GM19240 (cell line): ENCODE data around the gene ALOX15.
"Not testable (repeated sequence)": the region's sequence is repeated elsewhere in the genome, so short reads cannot be mapped to it uniquely, and the experiment has no call there.

Experiments used
- DNase-seq: peaks from one replicate; pipeline ENCODE4 v3.0.0; 2011; ENCODE audit warnings: low spot score; ENCODE audit not compliant: insufficient read length

ALOX15 gene

DNA sequence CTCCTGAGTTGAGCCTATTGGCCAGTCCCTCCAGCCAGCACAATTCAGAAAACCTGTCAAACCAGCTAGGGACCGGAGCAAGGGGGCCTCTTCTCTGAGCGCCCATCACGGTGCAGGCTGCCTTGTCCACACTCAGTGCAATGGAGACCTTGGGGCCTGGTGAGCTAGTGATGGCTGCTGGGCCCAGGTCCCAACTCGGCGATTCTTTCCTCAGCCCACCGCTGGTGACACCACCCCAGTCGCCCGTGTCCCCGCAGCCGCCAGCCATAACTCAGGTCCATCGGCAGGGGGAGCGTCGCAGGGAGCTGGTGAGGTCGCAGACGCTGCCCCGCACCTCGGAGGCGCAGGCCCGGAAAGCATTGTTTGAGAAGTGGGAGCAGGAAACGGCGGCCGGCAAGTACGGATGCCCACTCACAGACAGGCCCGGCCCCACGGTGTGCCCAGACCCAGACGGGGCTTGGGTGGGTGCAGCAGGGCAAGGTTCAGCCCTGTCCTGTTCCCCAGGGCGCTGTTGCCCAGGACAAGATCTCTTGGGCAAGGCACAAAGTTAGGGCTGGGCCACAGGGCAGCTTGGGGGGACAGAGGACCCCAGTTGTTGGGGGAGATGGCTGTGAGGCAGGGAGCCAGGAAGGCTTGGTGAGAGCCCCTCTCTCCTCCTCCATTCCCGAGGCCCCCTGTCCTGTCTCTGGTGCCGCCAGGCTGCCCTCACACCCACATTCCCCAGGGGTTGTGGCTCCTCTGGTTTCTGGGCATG lies 46.4 kb downstream of the ALOX15 start:
- DNase-seq = no peak

DNA sequence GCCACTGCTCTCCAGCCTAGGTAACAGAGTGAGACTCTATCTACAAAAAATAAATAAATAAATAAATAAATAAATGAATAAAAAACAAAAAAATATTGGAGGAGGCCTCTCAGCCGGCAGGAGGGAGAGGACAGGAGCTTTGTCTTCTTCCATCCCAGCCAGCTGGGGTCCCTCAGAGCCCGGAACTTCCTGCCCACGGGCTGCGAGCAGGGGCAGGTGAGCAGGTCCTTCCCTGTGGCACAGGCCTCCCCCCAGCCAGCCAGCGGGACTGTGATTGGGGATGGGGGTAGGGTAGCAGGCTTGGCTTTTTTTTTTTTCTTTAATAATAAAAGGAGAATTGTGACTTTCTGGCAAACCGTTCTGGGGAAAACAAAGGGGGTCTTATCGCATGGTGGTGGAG lies 47.1 kb downstream of the ALOX15 start:
- no peak for DNase-seq

DNA sequence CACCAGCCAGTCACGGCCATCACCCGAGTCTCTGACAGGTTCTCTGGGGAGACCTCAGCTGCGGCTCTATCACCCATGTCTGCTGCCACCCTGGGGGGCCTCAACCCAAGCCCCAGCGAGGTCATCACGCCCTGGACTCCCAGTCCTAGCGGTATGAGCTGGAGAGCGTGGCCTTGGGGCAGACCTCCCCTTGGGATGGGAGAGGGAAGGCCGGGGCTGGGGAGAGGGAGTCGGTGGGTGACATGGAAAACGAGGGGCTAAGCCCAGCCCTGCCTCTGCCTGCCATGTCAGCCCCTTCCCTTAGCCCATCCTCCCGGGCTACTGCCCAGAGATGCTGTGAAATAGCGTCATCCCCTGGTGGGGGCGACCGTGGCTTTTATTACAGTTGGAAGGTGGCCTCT lies 48.5 kb downstream of the ALOX15 start:
- DNase-seq = no peak

DNA sequence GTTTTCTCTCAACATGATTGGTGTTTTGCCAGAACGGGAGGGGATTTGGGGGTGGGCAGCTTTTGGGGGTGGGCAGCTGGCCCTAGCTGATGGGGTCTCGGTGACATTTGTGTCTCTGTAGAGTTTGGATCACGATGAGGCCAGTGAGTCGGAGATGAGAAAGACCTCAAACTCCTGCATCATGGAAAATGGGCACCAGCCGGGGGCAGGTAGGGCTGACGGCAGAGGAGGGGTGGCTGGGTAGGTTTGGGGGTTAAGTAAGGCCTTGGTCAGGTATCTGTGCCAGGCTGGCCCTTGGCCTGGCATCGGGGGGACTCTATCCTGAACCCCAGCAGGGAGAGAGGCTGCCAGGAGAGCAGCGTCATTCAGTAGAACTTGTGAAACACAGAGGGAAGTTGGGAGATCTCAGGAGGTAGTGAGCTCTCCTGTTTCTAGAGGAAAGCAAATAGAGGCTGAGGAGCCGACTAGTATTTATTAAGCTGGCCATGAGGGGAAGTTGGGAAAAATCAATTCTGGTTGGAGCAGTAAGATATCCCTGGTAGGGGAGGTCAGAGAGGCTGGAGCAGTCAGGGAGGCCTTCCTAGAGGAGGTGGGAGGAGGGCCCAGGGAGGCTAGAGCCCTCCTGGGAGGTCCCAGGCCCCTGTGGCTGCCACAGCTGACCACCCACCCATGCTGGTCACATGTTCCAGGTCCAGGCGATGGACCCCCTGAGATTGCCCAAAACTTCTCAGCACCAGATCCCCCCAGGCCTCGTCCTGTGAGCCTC lies 49.1 kb downstream of the ALOX15 start:
- DNase-seq = no peak

DNA sequence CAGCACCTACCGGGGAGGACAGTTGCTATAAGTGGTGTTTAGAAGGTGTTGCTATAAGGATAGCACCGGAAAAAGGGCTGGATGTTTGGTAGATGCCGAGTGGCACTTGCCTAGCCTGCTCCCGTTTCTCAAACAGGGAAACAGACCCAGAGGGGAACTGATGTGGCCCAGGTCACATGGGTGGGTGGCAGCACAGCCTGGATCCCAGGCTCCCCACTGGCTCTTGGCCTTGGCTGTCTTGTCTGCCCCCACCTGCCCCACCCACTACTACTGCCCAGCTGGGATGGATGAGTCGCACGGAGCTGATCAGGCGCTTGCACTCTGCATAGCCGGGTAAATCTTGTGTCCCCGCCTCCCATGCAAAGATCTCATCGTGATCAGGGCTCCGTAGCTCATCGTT lies 49.9 kb downstream of the ALOX15 start:
- DNase-seq = no peak

DNA sequence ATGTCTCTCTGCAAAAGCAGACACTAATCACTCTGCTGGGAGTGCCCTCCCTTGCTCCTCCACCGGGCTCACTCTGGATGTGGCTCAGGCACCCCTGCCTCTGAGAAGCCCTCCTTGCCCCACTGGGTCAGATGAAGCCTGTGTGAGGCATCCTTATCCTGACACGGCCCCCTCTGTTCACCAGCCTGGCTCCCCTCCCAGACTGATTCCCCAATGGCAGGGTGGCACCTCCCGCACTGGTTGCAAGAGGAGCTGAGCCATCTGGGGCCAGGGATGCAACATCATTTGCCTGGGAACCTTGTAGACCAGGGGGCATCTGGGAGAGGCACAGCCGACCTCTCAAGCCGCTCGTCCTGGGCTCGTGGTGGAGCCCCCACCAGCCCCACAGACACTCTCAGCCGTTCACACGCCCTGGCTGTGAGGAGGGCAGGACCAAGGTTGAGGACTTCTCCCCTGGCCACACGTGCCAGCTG lies 50.5 kb downstream of the ALOX15 start:
- DNase-seq = no peak

DNA sequence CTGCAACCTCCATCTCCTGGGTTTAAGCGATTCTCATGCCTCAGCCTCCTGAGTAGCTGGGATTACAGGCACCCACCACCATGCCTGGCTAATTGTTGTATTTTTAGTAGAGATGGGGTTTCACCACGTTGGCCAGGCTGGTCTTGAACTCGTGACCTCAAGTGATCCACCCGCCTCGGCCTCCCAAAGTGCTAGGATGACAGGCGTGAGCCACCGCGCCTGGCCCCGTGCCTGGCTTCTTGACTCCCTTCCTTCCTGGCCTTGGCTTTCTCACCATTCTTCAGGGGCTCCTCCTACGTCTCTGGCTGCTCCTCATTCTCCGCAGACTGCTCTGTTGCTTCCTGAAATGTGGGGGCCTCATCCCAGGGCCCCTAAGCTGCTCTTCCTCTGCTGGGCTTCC lies 51.4 kb downstream of the ALOX15 start:
- not testable (repeated sequence) for DNase-seq

DNA sequence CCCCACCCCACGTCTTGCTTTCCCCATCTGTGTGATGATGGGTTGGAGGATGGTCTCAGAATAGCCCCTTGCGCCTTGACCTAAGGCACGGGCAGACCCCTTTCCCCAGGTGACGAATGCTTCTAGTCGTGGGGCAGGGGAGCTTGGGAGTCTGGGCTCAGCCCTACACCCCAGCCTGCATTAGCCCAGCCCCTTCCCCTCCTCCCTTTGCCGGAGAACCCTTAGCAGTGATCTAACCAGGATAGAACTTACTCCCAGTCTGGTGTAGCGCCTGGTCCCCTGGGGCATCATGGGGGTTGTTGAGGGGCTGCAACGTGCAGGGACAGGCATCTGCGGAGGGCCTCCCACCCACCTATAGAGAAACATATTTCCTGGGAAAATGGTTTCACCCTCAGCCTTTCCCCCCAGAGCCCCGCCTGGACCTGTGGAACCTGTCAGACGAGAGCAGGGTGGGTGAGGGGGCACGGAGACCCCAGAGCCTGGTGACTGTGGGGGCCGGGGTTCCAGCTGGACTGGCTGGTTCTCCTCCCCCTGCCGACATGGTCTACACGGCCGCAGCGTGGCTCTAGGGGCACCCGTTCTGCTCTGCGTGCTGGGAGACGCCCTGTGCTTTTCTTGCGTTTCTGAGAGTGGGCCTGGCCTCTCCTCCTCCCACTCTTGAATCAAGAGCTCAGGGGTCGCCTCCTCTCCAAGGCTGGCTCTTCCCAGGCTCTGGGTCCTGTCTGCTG lies 52.4 kb downstream of the ALOX15 start:
- no peak for DNase-seq

DNA sequence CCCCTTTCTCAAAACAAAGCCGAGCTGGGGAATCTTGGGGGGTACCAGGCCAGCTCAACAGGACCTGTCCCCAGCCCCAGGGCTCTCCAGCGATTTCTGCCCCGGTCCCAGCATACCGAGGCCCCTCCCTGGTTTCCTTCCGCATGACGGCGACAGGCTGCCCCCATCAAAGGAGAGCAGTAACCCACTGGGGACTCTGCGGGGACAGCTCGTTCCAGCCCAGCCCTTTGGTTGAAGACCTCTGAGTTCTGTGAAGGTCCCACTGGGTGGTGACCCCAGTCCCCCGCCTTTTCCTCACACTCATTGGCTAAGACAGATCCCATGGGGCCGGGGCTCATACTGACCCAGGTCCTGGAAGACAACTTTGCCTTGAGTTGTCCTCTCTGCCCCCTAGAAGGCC lies 53.1 kb downstream of the ALOX15 start:
- DNase-seq = no peak

DNA sequence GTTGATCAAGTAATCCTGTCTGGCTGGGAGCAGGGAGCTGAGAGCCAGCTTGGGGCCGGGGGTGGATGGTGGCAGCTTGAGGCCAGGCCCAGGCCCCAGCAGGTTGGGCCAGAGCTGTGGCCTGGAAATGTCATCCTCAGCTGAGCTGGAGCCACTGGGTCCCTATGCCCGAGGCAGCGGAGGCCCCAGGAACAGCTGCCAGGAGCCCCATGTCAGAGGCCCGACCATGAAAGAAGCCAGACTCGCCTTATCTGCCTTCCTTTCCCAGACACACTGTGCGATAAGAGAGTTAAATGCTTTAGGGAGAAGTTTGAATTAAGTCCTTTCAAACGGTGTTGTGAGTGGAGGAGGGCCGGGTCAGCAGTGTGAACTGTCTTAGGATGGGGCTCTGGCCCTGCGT lies 53.7 kb downstream of the ALOX15 start:
- no peak for DNase-seq

DNA sequence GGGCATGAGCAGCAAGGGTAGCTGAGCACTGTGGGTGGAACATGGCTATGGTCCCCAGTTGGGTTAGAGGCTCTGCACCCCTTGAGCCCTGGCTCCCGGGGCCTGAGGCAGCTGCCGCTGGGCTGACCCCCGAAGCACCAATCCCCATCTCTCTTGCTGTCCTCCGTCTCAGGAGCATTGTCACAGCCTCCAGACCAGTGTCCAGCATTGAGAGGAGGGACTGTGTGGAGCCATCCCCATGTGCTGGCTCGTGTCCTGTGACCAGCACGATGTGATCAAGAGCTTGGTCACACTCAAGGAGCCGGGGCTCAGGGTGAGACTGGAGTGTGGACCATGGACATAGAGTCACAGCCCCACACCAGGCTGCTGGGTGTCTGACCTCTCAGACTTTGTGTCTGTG lies 54.3 kb downstream of the ALOX15 start:
- DNase-seq = no peak

DNA sequence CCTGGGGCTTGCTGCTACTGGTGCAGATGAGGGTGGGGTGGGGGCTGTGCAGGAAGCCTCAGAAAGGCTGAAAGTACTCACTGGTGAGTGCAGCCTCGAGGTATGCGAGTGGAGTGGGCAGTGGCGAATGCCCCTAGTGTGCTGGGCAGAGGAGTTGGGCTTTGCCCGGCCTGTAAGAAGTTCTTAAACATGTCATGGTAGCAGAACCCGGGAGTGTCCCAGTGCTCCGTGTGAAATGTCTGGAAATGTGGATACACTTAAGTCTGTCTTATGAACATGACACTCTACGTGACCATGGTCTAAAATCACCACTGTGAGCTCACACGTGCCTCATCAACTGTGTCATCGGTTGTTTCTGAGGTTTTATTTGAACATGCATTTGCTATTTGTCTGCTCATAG lies 55.4 kb downstream of the ALOX15 start:
- DNase-seq = no peak

DNA sequence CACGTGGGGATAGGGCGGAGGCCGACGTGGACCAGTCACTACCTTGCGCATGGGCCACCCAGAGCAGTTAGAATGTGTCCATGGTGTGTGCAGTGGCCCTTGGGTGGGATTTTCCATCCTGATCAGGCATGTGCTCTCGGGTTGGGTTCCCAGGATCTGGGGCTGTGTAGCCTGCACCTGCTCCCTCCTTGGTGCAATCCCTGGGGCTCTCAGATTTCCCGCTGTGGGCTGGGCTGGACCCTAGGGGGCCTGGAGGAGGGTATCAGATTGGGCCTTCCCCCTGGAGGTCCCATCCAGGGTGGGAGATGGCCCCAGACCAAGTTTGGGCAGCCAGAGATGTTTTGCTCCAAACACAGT lies 55.9 kb downstream of the ALOX15 start:
- no peak for DNase-seq

DNA sequence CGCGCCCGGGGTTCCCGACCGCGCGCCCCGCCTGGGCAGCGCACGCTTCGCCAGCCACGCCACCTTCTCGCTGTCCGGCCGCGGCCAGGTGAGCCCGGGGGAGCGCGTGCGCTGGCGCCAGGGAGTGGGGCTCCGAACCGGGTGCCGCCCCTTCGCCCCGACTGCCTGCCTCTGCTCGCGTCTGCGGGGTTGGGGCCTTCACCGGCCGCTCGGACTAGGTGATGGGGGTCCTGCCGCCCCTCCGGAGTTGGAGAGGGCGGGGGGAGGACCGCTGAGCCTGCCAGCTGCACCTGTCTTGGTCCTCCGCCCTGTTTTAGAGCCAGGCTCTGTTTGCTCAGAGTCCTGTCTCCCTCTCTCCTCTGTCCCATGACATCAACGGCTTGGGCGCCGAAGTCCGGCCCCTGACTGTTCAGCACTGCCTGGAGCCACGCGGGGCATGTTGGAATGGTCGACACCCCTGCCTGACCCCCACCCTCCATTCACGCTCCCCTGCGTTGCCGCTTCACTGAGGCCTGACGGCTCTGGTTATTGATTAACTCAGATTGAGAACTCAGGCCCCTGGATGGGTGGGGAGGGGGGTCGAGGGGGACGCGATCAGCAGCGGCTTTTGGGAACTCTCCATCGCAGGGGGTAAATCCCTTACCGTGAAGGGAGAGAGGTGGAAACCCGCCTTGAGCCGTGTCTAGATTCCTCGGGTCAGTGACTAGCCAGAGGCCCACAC lies 56.4 kb downstream of the ALOX15 start:
- no peak for DNase-seq

DNA sequence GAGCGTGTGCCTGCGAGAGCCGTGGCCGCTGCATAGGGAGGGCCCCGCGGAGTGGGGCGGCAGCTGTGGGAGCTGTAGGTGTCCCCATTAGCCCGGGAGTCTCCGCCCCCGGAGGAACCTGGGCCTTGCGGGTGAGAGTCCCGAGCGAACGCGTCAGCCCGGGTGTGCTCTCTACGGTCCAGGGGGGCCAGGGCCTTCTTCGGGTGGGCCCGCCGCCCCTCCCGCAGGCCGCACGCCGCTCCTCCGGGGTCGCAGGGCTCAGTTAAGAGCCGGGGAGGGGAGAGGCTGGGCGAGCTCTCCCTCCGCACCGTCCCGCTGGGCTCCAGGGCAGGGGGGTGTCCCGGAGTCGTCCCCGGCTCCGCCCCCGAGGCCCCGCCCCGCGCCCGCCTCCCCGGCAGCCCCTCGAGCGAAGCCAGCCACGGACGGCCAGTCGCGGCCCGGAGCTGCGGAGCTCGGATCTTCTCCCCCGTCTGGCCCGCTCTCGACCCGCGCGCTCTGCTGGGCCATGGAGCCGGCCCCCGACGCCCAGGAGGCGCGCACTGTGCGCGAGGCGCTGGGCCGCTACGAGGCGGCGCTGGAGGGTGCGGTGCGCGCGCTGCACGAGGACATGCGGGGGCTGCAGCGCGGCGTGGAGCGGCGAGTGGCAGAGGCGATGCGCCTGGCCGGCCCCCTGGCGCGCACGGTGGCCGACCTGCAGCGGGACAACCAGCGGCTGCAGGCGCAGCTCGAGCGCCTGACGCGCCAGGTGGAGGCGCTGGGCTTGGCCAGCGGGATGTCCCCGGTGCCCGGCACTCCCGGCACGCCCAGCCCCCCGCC lies 57.2 kb downstream of the ALOX15 start, which contains the start of gene SMTNL2:
Gene SMTNL2 (plus strand): TSS at position 429 of the 816 bp plus-strand sequence. CDS start 77 bp downstream, at position 506.
- DNase-seq = no peak

DNA sequence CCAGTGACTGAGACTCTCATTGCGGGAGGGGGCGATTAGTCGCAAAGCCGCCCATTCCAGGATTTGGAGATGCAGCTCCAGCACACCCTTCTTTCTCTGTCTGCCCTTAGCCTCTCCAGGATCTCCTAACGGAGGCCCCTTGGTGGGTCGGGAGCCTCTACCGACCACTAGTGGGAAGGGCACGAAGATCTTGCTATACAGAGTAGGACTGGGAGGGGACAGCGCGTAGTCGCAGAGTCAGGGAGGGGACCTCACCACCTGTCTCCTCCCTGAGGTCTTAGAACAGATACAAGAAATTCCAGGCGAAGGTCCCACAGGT lies 57.7 kb downstream of the ALOX15 start:
- no peak for DNase-seq

DNA sequence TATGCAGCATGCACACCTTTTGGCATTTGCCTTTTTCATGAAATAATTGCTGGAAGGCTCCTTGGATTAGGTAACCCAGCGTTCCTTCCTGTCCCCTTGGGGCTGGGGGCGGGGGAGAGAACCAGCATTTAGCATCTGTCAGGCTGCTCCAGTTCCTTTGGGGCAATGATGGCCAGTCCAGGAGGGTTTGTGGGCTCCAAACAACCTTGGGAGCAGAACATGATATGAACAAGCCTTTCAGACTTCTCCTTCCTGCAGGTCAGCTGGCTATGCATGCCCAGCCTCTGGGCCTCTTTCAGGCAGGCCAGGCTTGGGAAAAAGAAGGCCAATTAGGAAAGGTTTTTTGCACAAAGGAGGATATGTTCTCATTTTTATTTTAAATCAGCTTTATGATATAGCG lies 58.3 kb downstream of the ALOX15 start:
- no peak for DNase-seq

DNA sequence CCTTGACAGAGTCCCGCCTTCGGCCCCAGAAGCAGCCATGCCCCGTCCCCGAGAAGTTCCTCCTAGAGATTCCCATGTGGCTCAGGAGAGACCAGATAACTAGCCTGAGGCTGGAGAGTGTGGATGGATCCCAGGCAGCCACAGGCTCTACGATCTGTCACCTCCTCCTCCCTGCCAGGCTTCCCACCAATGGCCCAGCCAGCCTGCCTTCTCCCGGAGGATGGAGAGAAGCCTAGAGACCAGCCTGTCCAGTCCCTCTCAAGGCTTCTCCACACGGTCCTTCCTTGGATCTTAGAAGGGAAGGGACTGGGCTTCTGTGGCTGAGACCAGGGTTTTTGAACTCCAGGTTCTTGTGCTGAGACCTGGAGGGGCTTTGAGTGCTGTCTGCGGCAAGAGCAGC lies 58.8 kb downstream of the ALOX15 start:
- no peak for DNase-seq

DNA sequence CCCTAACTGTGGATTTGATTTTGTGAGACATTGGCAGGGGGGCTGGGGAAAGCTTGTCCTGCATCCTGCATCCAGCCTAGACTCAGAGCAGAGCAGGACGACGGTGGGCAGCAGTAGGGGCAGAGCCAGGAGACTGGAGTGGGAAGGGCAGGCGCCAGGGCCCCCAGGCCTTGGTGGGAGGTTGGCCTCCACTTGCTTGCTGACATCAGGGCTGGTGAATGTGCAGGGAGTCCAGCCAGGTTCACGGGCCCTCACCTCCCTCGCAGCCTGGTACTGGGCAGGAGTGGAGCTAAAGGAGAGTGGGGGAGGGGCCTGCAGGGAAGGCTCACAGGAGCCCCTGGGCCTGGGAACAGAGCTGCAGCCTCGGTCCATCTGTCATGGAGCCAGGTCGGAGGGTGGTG lies 59.4 kb downstream of the ALOX15 start:
- no peak for DNase-seq
